GM03348 (cell line): ENCODE data around the gene ZFR.
A peak's percentile ranks its signal among the peaks of the same experiment; 100 is the strongest.
"Not testable (repeated sequence)": the region's sequence is repeated elsewhere in the genome, so short reads cannot be mapped to it uniquely, and the experiment has no call there.

ENCODE experiments used
- DNase-seq: peaks from one replicate; pipeline ENCODE4 v3.0.0; 2012; ENCODE audit warnings: low spot score

The ZFR gene

DNA sequence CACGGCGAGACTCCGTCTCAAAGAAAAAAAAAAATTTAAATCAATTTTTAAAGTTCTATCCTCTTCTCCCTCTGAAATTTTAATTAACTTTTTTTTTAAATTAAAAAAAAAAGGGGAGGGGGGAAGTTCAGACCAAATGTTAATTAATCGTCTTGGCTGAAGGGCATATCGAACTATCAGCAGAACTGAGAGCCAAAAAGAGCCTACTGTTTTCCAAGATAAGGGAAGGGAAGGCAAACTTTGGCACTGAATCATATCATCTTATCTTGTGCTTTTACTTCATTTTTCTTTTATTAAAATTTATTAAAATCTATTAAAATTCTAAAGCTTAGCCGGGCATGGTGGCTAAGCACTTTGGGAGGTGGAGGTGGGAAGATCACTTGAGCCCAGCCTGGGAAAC, 85.9 kb downstream of the ZFR start:
- DNase-seq, result no peak

GRCh38 chr5:32357658-32358057, 86.9 kb downstream of the ZFR start:
- DNase-seq, result no peak

DNA sequence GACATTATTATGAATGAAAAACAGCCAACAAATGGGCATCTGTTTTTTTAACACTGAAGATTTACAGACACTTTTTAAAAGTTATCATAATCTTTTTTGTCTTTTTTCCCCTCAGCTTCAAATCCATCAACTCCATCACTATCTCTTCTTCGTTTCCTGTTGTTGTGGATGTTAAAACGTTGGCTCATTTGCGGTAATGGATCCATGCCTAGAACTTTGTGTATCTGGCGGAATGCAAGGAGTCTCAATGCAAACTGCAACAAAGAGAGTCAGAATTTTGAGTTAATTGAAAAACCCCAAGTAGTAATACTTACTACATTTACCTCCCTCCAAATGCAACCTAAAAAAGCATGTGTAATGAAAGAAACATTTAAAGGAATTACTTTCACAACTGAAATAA, 88.9 kb downstream of the ZFR start:
- DNase-seq, result no peak

DNA sequence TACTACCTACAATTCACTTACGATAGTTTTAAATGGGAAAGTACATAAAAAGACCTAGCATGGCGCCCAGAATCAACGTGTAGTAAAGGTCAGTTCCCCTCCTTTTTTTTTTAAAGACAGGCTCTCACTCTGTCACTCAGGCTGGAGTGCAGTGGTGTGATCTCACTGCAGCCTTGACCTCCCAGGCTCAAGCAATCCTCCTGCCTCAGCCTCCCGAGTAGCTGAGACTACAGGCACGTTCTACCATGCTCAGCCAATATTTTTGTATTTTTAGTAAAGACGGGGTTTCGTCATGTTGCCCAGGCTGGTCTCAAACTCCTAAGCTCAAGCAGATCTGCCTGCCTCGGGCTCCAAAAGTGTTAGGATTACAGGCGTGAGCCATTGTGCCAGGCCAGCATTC, 91.1 kb downstream of the ZFR start:
- DNase-seq, result no peak

GRCh38 chr5:32352685-32353084, 91.9 kb downstream of the ZFR start:
- no peak for DNase-seq

DNA sequence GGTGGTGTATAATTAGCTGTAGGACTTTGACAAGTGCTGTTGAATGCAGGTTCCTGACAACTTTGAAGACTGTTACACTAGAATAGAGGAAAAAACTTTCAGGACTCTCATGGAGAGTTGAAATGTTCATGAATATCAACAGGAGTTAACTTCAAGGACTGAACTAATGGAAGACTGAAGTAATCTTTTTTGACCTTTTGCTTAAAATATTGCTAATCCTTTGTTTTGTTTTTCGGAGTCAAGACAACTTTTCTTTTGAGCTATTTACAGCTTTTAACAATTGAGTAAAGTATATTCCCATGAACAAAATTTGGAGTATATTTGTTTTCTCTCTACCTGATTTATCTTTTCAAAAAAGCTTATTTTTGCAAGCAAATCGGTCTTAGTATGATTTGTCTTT, 97.7 kb downstream of the ZFR start:
- no peak for DNase-seq

DNA sequence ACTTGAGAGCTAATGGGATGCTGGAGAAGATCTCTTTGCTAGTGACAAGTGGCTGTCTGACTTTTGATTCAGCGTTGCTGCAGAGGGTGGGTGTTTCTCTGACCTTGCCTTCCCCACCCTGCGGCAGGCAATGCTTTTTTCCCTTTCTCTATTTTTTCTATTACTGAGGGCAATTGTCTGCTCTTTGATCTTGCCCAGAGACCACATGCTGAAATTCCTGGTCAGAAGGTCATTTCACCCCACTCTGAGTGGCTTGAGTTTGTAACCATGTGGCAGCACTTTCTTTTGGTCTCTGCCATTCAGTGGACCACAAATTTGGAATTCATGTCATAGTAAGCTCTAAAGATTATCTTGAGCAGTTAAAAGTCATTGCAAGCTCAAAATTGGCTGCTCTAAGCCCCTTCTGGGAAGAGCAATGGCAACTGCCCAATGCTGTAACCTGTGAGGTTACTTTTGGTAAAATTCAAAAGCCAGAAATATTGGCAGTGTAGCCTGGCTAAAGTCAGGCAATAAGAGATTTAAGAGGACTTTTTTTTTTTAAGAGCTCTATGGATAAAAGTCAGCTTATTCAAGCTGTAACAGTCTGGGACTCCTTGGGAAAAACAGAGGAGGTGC, 101.4 kb downstream of the ZFR start:
- DNase-seq, result no peak

GRCh38 chr5:32342656-32343055, 101.9 kb downstream of the ZFR start:
- DNase-seq, result no peak

DNA sequence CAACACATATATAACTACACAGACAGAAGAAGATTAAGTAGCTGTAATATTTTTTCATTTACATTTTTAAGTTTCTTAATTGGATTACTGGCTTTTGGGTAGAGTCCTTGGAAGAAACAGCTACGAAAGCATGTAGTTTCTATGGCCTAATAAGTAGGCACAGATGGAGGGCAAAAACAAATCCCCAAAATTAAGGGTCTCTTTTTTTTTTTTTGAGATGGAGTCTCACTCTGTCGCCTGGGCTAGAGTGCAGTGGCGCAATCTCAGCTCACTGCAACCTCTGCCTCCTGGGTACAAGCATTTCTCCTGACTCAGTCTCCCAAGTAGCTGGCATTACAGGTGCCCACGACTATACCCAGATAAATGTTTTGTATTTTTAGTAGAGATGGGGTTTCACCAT, 104.7 kb downstream of the ZFR start:
- no peak for DNase-seq

DNA sequence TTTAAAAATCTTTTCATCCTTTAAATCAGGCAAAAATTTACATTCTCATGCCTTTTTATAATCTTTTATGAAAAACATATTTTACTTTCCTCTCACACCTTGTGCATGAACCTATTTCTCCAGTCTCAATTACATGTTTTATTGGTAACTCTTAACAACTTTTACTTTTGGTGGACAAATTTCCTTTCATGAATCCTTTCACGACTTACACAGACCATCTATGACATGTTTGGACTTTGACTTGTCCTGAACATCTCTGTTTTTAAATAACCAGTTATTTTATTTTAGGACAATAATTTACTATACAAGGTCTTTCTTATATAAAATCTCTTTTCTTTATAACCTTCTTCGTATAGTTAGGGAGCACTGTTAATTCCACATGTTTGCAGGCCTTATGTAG, 105.3 kb downstream of the ZFR start:
- no peak for DNase-seq

DNA sequence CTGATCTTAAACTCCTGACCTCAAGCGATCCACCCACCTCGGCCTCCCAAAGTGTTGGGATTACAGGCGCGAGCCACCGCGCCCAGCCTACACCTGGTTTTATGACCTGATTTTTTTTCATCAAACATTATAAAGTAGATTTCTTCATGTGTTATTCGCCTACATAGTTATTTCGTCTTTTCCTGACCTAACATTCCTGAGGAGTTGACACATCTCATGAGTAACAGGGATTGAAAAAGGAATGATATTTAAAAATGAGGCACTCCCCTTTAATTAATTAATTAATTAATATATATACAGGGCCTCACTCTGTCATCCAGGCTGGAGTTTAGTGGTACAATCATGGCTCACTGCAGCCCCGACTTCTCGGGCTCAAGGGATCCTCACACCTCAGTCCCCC, 111.6 kb downstream of the ZFR start:
- peak; percentile 25 for DNase-seq

GRCh38 chr5:32332361-32332760, 112.2 kb downstream of the ZFR start:
- DNase-seq, result no peak

- DNase-seq, result no peak
These were observed 112.6 kb downstream of the ZFR start for GRCh38 chr5:32331935-32332274.

DNA sequence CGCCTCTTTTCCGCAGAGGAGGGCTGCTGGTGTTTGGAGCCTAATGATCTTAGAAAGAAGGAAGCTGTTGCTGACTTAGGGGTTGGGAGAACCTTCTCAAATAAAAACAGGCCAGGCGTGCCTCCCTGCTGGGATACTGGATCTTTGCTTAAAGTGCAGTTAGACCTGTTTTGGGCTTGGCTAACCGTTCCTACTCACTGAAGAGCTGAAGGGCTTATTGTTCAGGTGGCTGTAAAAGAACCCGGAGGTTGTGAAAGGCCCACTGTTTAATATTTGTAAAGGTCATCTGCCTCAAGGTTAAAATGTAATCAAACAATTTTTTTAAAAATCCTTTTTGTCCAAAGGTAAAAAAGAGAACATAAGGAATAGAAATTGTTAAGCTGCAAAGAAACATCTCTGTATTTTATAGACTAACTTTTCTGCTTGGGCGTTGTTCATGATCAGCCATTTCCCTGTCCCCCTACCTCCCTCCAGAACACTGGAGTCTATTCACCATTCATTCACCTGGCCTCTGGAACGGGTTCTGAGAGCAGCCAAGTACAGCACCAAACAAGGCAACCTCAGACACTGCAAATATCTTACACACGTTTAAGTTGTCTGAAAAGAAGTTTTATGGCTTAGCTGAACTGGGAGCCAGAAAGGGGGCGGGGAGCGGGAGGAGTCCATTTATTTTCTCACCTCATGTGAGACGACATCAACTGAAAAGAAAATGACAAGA, 113.2 kb downstream of the ZFR start:
- no peak for DNase-seq

GRCh38 chr5:32330126-32330971, 114.2 kb downstream of the ZFR start:
- DNase-seq, result no peak

- peak; percentile 89 for DNase-seq
These were observed 115.1 kb downstream of the ZFR start for GRCh38 chr5:32329395-32329834.

DNA sequence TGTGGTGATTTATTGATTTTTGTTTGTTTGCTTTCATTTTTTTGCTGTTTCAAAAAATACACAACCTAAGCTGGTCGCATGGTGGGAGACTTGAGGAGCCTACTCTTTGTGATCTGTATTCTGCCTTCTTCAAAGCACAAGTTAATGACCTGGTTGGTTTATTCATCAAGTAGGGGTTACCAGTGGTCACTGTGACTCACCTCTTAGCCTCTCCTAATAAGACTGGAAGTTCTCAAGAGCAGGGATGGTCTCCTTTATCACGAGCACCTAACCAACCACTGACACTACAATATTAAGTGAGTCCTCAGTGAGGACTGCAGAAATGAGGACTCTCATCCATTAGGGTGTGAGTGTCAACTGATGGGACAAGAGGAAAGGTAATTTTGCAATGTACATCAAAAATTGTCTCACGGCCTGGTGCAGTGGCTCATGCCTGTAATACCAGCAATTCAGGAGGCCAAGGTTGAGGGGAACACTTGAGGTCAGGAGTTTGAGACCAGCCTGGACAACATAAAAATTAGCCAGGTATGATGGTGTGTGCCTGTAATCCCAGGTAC, 118.2 kb downstream of the ZFR start:
- DNase-seq, result no peak

DNA sequence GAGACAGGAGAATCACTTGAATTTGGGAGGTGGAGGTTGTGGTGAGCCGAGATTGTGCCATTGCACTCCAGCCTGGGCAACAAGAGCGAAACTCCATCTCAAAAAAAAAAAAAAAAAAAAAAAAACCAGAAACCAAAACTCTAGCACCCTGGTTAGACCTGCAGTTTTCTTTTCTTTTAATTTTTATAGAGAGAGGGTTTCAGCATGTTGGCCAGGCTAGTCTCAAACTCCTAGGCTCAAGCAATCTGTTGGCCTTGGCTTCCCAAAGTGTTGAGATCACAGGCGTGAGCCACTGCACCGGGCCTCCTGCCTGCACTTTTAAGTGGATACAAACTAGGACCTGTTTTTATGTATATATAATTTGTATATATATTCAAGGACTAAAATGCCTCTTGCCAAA, 118.9 kb downstream of the ZFR start:
- DNase-seq, result no peak

- DNase-seq, result peak; percentile 29
These were observed 119.5 kb downstream of the ZFR start for GRCh38 chr5:32325062-32325461.

- no peak for DNase-seq
These were observed 120.8 kb downstream of the ZFR start for GRCh38 chr5:32323741-32324140.

- DNase-seq, result no peak
These were observed 121.7 kb downstream of the ZFR start for GRCh38 chr5:32322882-32323281.

DNA sequence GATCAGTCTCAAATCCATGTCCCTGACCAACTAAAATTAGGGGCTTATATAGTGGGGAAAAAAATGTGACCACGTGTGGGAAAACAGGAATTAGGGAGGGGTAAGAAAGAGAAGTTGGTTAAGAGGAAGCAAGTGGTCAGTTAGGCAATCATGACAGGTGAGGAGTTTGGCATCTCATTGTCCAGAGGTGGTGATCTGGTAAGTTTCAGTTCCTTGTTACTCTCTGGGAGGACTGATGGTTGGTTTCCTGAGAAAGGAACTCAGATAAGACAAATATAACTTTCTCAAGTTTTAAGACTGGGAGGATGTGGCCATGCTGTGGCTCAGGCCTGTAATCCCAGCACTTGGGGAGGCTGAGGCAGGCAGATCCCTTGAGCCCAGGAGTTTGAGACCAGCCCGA, 122.8 kb downstream of the ZFR start:
- not testable (repeated sequence) for DNase-seq

GRCh38 chr5:32320576-32320975, 124.0 kb downstream of the ZFR start:
- DNase-seq, result no peak
